Measurements from ENCODE around the gene BCHE.

DNA sequence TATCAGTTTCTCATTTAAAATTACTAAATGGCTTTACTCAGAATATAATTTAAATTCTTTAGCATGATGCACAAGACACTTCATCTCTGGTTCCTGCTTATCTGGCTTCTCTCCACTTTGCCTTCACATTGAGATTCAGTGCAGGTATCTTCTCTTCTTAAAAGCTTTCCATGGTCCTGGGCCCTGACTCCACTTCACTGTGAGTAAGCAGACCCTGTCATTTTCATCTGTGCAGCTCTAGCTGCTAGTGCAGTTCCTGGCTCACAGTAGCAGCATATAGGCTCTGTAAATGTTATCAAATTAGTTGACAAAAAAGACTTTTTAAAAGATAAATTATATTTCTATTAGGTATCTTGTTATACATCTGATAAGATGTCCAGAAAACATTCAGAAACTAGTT lies 58.8 kb downstream of the BCHE start:
- TF ChIP-seq, protein P1, sequence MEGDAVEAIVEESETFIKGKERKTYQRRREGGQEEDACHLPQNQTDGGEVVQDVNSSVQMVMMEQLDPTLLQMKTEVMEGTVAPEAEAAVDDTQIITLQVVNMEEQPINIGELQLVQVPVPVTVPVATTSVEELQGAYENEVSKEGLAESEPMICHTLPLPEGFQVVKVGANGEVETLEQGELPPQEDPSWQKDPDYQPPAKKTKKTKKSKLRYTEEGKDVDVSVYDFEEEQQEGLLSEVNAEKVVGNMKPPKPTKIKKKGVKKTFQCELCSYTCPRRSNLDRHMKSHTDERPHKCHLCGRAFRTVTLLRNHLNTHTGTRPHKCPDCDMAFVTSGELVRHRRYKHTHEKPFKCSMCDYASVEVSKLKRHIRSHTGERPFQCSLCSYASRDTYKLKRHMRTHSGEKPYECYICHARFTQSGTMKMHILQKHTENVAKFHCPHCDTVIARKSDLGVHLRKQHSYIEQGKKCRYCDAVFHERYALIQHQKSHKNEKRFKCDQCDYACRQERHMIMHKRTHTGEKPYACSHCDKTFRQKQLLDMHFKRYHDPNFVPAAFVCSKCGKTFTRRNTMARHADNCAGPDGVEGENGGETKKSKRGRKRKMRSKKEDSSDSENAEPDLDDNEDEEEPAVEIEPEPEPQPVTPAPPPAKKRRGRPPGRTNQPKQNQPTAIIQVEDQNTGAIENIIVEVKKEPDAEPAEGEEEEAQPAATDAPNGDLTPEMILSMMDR (IDR thresholded peaks at IDR 0.05) = no peak
- TF ChIP-seq POLR2A (IDR thresholded peaks at IDR 0.05) = no peak
